ENCODE data around the gene ZNRF3. TPM values are rescaled to one million over a fixed set of nuclear protein-coding genes. Genes with fewer than 3 reads are reported as not detected.

ZNRF3 gene
- polyA plus RNA-seq, 1 experiment = 1.4 TPM

GRCh38 chr22:28927630-28928029 lies 44.3 kb downstream of the ZNRF3 start:
- Histone ChIP-seq H3K27me3 (ENCODE audit: control insufficient read depth, insufficient read depth, low read length) (no peaks in the 10 kb centered on the region), H3K9me3 (ENCODE audit: control insufficient read depth, insufficient read depth, low read length) (no peaks in the 10 kb centered on the region; the same call in 1 of the 2 replicates), H3K4me3 (ENCODE audit: low read depth, low read length) (no peak overlapping the region), H3K27ac (ENCODE audit: low read depth, low read length) (no peak overlapping the region)
- ChIA-PET CTCF (interaction anchor here (1.0 to 1.2 kb wide), 3 partner anchors 9 to 72 kb away, joined by 3 to 4 read pairs (median 4); no protein-coding TSS in a partner anchor), POLR2A (interaction anchor here (1.0 kb wide), 1 partner anchor 23 kb away, joined by 3 read pairs; no protein-coding TSS in a partner anchor)
- DNase-seq (ENCODE audit: low read depth, low spot score) = no peak
- TF ChIP-seq CTCF (IDR thresholded peaks at IDR 0.05; ENCODE audit: low read depth, low read length) = no peak

- no peaks in the 10 kb centered on the region for H3K27me3 ChIP-seq (ENCODE audit: control insufficient read depth, insufficient read depth, low read length)
- DNase-seq (ENCODE audit: low read depth, low spot score) = no peak
- H3K27ac ChIP-seq (ENCODE audit: low read depth, low read length) = no peak overlapping the region
- ChIA-PET CTCF (no interaction called here), POLR2A (interaction anchor here (1.5 kb wide), 1 partner anchor 11 kb away, joined by 3 read pairs; no protein-coding TSS in a partner anchor)
- TF ChIP-seq CTCF (IDR thresholded peaks at IDR 0.05; ENCODE audit: low read depth, low read length) = no peak
- no peaks in the 10 kb centered on the region for H3K9me3 ChIP-seq (ENCODE audit: control insufficient read depth, insufficient read depth, low read length)
- no peak overlapping the region for H3K4me3 ChIP-seq (ENCODE audit: low read depth, low read length)
Measured at GRCh38 chr22:28929197-28929596, 45.8 kb downstream of the ZNRF3 start.

GRCh38 chr22:28930357-28931007 lies 47.1 kb downstream of the ZNRF3 start:
- ChIA-PET POLR2A (interaction anchor here (1.5 kb wide), 1 partner anchor 13 kb away, joined by 3 read pairs; no protein-coding TSS in a partner anchor), CTCF (no interaction called here)
- Histone ChIP-seq H3K27me3 (ENCODE audit: control insufficient read depth, insufficient read depth, low read length) (no peaks in the 10 kb centered on the region), H3K27ac (ENCODE audit: low read depth, low read length) (no peak overlapping the region), H3K9me3 (ENCODE audit: control insufficient read depth, insufficient read depth, low read length) (no peaks in the 10 kb centered on the region), H3K4me3 (ENCODE audit: low read depth, low read length) (no peak overlapping the region)
- TF ChIP-seq CTCF (IDR thresholded peaks at IDR 0.05; ENCODE audit: low read depth, low read length) = no peak
- DNase-seq (ENCODE audit: low read depth, low spot score) = no peak

GRCh38 chr22:28931844-28932567 lies 48.6 kb downstream of the ZNRF3 start:
- no peak for TF ChIP-seq CTCF (IDR thresholded peaks at IDR 0.05; ENCODE audit: low read depth, low read length)

GRCh38 chr22:28933321-28933720 lies 49.9 kb downstream of the ZNRF3 start:
- ChIA-PET POLR2A (no interaction called here), CTCF (interaction anchor here (0.9 kb wide), 1 partner anchor 27 kb away, joined by 3 read pairs; no protein-coding TSS in a partner anchor)
- H3K9me3 ChIP-seq (ENCODE audit: control insufficient read depth, insufficient read depth, low read length) = no peaks in the 10 kb centered on the region
- TF ChIP-seq CTCF (IDR thresholded peaks at IDR 0.05; ENCODE audit: low read depth, low read length) = no peak
- H3K4me3 ChIP-seq (ENCODE audit: low read depth, low read length) = no peak overlapping the region
- no peaks in the 10 kb centered on the region for H3K27me3 ChIP-seq (ENCODE audit: control insufficient read depth, insufficient read depth, low read length)
- DNase-seq (ENCODE audit: low read depth, low spot score) = no peak
- no peak overlapping the region for H3K27ac ChIP-seq (ENCODE audit: low read depth, low read length)

More at GRCh38 chr22:28931844-28932567, 48.6 kb downstream of the ZNRF3 start:
- Histone ChIP-seq H3K4me3 (ENCODE audit: low read depth, low read length) (no peak overlapping the region), H3K27ac (ENCODE audit: low read depth, low read length) (no peak overlapping the region), H3K27me3 (ENCODE audit: control insufficient read depth, insufficient read depth, low read length) (no peaks in the 10 kb centered on the region), H3K9me3 (ENCODE audit: control insufficient read depth, insufficient read depth, low read length) (no peaks in the 10 kb centered on the region)
- POLR2A ChIA-PET = no interaction called here
- CTCF ChIA-PET = no interaction called here
- DNase-seq (ENCODE audit: low read depth, low spot score) = no peak
